Measurements from ENCODE around the gene GABPB2.
"Not testable (repeated sequence)": the region's sequence is repeated elsewhere in the genome, so short reads cannot be mapped to it uniquely, and the experiment has no call there.

Gene GABPB2

DNA sequence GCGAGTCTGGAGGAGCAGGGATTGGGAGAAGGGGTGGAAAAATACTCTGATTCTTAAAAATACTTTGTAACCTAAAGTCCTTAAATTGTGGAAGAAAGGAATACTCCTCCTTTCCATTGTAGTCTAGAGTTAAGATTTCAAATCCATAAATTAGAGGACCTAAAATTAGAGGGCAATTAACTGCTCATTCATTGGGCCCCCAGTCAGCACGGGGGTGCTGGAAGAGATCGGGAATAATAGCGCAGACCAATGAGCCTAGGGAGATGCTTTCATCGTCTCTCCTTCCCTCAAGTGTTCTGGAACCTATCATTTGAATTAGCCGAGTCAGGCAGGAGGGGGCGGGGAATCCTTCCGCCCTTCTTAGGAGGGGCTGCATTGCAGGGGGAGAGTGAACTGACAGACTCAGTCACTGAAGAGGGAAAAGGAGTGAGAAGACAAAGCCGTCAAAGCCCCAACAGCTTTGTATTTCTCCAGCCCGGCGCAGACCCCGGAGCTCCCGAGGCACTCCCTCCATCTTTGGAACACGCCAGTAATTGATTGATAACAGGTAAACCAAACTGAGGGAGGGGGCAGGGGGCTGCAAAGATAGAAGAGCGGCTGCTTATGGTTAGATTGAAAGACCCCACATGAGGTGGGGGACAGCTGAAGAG, 10.4 kb upstream of the GABPB2 start, which contains the start of gene MLLT11:
Gene MLLT11, plus strand, starts transcription at position 391 of the 650 bp plus-strand sequence. CDS start 6,828 bp downstream, outside the sequence.
- no peak for DNase-seq (ENCODE audit: low read depth in 2 of 2)

DNA sequence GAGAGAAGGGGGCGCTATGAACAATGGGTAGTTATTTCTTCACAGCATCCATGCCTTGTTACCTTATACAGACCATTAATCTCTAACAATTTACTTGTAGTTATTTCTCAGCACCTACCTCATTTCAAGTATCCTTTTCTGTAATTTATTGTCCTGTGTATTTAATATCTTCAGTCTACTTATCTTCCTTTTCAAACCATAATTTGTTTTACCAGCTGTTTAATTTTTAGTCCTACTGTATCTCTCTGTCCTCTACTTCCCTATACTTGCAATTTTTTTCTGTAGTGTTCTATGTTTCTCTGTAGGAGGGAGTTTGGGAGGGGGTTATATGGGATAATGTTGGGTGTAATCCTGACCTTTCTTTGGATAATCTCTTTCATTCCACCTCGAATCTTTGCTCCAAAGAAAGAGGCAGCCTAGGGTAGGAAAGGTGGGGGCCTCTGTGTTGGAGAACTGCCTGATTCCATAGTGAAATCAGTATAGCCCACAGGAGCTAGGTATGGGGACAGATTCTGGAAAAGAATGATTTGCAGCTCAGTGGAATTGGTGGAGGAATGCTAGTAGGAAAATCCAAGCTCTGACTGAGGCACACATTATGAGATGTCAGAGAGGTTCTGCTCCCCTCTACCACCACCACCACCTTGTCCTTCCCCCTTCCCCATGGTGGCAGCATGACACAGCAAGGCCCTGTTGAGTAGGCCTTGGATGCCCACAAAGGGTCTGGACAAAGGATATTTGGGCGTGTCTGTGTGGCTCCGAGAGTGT, 9.7 kb upstream of the GABPB2 start:
- no peak for DNase-seq (ENCODE audit: low read depth in 2 of 2)

DNA sequence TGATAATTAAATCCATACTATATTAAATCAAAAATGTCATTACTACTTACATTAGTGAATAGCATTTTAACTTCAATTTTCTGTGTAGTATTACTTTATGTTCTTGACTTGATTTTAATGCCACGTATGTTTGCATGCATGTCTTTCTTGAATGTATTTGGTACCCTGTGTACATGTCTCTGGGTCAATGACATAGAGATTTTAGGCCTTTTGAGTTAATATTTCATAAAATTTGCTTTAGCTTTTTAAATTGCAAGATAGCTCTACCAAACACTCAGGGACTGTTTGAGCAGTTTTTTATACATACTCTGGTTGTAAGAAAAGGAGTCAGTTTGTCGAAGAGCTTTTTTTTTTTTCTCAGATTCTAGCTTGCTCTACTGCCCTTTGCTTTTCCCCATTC, 8.9 kb upstream of the GABPB2 start:
- no peak for DNase-seq (ENCODE audit: low read depth in 2 of 2)

DNA sequence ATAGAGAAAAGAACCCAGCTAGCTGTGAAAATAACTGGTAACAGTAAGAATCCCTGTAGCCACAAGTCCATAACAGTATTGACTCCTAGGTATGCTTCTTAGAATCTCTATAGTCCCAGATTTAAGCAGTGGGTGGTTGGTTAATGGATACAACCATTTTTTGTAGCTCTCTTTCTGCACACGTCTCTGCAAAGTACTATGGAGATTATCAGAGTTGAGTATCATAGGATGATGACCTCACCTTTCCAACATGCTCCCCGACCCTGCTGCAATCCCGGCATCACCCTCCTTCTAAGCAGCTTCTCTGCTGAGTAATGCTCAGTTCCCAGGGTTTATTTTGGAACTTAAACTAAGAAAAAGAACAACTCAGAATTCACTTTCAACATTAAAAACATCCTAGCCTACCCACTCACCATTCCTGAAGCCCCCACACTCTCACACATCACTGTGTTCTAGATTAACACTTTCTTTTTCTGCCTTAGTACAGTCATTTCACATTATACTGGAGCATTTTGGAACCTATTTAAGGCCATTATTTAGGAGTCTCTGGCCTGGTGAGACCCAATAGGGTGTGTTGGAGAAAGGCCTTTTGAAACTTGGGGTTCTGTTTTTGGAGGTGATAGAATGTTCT, 7.7 kb upstream of the GABPB2 start:
- DNase-seq (ENCODE audit: low read depth in 2 of 2), result no peak

DNA sequence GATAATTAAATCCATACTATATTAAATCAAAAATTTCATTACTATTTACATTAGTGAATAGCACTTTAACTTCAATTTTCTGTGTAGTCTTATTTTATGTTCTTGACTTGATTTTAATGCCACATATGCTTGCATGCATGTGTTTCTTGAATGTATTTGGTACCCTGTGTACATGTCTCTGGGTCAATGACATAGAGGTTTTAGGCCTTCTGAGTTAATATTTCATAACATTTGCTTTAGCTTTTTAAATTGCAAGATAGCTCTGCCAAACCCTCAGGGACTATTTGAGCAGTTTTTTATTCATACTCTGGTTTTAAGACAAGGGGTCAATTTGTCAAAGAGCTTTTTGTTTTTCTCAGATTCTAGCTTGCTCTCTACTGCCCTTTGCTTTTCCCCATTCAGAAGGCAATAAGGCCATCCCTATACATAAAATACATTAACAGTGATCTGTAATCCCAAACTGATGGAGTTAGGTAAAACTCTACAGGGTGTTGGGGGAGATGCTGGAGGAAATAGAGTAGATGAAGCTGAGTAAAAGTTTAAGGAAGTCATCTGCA, 5.4 kb upstream of the GABPB2 start:
- no peak for DNase-seq (ENCODE audit: low read depth in 2 of 2)

DNA sequence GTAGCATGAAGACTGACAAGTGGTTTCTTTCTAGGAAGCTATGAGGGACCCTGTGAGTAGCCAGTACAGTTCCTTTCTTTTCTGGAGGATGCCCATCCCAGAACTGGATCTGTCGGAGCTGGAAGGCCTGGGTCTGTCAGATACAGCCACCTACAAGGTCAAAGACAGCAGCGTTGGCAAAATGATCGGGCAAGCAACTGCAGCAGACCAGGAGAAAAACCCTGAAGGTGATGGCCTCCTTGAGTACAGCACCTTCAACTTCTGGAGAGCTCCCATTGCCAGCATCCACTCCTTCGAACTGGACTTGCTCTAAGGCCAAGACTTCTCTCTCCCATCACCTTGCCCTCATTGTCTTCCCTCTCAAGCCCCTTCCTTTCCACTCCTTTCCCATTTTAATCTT, 3.4 kb upstream of the GABPB2 start:
- DNase-seq (ENCODE audit: low read depth in 2 of 2), result no peak

DNA sequence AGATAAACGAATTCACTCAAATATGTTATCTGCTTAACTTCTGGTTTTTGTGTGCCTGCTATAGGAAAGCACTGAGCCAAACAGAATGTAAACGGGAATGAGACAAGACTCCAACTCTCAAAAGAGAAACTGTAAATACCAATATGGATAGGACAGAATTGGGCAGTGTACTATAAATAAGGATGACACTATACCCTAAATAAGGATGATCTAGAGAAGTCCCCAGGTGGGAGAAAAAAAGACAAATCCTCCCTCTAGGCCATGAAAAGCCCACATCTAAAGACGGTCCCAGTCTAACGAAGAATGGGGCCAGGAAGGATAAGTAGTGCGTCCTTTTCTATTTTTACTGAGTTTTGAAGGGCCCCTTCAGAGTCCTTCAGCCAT, 1.5 kb upstream of the GABPB2 start:
- no peak for DNase-seq (ENCODE audit: low read depth in 2 of 2)

DNA sequence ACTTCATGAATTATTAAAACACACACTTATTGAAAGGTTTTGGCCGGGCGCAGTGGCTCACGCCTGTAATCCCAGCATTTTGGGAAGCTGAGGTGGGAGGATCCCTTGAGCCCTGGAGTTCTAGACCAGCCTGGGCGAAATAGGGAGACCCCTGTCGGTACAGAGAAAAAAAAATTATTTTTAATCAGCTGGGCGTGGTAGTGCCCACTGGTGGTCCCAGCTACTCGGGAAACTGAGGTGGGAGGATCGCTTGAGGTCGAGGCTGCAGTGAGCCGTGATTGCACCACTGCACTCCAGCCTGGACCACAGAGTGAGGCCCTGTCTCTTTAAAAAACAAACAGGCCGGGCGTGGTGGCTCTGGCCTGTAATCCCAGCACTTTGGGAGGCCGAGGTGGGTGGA, 1.7 kb downstream of the GABPB2 start:
- DNase-seq (ENCODE audit: low read depth in 2 of 2), result no peak

DNA sequence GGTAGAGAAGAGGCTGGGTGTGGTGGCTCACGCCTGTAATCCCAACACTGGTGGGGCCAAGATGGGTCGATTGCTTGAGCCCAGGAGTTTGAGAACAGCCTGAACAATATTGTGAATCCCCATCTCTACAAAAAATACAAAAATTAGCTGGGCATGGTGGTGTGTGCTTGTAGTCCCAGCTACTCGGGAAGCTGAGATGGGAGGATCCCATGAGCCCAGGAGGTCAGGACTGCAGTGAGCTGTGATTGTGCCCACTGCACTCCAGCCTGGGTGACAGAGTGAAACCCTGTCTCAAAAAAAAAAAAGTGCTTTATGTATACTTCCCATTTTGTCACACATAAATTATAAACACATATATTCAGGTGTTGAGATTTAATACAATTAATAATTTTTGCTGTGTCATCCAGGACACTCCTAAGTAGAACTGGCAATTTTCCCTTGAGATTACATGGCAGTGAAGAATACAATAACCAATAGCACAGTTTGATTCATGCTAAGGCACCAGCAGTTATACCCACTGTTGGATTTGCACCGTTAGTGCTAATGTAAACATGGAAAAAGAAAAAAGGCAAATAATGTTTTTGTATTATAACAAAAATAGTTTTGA, 15.5 kb downstream of the GABPB2 start:
- no peak for DNase-seq (ENCODE audit: low read depth in 2 of 2)

DNA sequence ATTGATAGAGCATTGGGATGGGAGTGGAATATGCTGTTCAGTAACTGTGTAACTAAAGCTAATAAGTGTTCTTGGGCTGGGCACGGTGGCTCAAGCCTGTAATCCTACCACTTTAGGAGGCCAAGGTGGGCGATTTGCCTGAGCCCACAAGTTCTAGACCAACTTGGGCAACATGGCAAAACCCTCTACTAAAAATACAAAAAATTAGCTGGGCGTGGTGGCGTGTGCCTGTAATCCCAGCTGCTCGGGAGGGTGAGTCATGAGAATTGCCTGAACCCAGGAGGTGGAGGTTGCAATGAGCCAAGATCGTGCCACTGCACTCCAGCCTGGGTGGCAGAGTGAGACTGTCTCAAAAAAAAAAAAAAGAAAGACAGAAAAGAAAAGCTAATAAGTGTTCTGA, 26.9 kb downstream of the GABPB2 start:
- not testable (repeated sequence) for DNase-seq (ENCODE audit: low read depth in 2 of 2)

DNA sequence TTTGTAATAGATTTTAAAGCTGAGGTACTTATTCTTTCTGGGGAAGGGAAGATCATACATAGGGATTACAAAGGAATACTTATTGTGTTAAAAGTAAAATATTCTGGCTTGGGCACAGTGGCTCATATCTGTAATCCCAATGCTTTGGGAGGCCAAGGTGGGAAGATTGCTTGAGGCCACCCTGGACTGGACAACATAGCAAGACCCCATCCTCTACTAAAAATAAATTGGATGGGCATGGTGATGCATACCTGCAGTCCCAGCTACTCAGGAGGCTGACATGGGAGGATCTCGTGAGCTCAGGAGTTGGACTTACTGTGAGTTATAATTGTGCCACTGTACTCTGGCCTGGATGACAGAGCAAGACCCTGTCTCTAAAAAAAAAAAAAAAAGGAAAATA, 27.6 kb downstream of the GABPB2 start:
- DNase-seq (ENCODE audit: low read depth in 2 of 2), result no peak

DNA sequence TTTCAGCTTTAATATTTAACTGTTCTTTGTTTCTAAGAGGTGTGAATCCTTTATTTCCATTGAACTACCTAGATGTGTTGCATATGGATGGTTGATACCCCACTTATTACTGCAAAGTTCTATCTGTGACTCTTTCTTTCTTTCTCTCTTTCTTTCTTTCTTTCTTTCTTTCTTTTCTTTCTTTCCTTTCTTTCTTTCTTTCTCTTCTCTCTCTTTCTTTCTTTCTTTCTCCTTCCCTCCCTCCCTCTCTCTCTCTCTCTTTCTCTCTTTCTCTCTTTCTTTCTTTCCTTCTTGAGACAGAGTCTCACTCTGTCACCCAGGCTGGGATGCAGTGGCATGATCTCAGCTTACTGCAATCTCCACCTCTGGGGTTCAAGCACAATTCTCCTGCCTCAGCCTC, 34.1 kb downstream of the GABPB2 start:
- no peak for DNase-seq (ENCODE audit: low read depth in 2 of 2)

DNA sequence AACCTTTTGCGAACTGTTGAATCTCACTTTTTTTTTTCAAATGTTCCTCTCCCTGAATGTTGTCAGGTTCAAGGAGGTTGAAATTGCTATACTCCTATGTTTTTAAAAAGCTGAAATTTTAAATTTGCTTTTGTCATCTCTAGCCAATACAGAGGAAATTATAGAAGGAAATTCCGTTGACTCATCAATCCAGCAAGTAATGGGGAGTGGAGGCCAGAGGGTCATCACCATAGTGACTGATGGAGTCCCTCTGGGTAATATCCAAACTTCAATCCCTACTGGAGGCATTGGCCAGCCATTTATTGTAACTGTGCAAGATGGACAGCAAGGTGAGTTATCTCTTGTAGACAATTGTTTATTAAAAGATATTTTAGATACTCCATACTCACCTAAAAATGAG, 36.3 kb downstream of the GABPB2 start:
- no peak for DNase-seq (ENCODE audit: low read depth in 2 of 2)

DNA sequence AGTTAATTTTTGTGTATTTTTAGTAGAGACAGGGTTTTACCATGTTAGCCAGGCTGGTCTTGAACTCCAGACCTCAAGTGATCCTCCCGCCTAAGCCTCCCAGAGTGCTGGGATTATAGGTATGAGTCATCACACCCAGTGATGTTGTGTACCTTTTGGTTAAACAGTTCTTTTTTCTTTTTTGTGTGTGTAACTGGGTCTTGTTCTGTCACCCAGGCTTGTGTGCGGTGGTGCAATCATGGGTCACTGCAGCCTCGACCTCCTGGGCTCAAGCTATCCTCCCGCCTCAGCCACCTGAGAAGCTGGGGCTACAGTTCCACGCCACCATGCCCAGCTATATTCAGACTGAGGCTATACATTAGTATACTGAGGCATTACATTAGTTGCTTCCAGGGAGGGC, 37.8 kb downstream of the GABPB2 start:
- no peak for DNase-seq (ENCODE audit: low read depth in 2 of 2)

DNA sequence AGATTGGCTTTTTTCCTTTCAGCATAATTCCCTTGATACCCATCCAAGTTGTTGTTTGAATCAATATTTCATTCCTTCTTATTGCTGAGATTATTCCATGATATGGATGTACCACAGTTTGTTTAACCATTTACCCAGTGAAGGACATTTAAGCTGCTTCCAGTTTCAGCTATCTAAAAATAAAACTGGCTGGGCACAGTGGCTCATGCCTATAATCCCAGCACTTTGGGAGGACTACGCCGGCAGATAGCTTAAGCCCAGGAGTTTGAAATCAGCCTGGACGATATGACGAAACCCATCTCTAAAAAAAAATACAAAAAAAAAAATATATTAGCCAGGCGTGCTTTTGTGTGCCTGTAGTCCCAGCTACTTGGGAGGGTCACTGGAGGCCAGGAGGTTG, 43.3 kb downstream of the GABPB2 start:
- DNase-seq (ENCODE audit: low read depth in 2 of 2), result no peak

DNA sequence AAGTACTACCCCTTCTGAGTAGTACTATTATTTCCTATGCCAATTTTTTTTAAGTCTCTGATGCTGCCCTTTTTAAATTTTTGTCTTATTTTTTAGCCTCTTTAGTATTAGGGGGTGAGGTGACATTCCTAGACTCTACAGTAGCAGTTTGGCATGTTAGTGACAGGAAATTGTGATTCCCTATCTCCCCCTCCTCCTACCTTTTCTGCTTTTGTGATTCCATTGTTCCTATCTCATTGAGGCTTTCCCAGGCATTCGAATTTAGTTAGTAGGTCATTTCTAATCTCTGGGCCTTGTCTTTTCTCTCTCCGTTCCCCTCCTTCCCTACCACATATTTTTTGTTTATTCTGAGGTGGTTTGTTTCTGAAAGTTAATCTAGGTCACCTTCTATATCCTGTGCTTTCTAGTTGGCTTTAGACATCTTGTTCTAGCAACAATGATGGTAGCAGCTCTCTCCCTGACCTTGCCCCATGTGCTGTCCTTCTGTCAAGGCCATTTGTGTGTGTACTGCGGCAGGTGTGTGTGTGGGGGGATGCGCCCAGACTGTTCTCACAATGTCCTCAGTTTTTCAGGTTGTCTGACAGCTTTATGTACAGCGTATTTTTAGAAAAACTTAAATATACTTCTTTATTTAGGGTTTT, 54.3 kb downstream of the GABPB2 start:
- no peak for DNase-seq (ENCODE audit: low read depth in 2 of 2)

DNA sequence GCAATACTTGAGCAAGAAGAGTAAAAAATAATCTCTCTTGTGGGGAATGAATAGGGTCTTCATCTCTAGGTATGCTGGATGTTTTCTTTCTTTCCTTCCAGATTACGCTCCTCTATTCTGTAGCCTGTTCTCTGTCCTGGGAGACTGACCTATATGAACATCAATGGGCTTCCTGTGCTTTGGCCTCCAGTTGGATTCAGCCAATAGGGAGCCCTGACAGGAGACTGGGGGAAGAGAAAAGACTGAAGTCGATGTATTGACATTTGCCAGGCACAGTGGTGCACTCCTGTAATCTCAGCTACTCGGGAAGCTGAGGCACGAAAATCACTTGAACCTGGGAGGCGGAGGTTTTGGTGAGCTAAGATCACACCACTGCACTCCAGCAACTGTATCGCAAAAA, 58.2 kb downstream of the GABPB2 start:
- DNase-seq (ENCODE audit: low read depth in 2 of 2), result no peak

DNA sequence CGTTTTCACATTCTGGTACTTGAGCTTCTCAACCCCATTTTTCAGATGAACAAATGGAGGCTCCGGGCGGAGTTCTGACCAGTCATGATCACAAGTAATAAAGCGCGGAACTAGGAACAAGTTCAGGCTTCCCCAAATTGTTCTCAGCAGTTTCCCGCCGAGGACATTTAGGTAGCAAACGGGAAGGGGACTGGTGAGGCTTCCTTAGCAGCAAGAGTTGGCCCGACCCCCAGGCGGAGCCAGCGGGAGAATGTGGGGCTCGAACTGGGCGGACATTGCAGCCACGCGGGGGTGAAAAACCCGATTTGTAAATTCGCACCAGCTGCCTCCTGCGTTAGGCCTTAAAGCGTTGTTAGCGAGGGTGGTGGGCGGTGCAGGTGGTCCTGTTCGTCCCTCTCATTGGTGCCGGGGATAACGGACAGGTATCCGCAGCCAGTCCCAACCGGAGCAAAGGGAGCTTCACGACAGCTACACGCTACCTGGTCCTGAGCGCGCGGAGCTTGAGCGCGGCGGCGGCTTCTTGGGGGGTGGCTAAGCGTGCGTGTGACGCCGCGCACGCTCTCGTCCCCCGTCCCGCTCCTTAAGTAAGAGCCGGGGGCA, 60.5 kb downstream of the GABPB2 start:
- peak; percentile 74 to 76 for DNase-seq (ENCODE audit: low read depth in 2 of 2)

DNA sequence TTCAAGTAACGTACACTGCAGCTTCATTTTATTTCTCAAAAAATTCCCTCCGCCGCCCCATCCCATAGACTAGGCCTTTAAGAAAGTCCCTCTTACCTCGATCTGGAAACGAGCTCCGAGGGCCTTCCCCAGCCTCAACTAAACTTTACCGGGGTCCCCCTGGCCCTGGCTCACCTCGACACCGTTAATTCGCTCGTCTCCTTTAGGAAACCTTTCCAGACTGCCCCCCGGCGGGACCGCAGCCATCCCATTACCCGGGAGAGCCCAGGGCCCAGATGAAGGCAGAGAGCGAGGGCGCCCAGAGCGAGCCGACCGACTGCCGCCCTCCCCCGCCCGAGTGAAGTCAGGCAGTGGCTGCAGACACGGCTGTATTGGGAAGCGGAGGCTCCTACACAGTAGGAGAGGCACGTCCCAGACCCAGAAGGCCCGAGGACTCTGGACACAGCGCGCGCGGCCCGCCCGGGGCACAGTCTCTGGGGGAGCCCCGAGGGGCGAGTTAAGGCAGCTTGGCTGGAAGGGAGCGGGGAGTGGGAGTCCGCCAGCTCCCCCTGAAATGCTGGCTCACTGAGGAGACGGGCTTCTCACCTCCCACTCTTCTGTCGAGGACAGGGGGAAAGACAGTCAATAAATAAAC, 61.3 kb downstream of the GABPB2 start:
- DNase-seq (ENCODE audit: low read depth in 2 of 2), result no peak

DNA sequence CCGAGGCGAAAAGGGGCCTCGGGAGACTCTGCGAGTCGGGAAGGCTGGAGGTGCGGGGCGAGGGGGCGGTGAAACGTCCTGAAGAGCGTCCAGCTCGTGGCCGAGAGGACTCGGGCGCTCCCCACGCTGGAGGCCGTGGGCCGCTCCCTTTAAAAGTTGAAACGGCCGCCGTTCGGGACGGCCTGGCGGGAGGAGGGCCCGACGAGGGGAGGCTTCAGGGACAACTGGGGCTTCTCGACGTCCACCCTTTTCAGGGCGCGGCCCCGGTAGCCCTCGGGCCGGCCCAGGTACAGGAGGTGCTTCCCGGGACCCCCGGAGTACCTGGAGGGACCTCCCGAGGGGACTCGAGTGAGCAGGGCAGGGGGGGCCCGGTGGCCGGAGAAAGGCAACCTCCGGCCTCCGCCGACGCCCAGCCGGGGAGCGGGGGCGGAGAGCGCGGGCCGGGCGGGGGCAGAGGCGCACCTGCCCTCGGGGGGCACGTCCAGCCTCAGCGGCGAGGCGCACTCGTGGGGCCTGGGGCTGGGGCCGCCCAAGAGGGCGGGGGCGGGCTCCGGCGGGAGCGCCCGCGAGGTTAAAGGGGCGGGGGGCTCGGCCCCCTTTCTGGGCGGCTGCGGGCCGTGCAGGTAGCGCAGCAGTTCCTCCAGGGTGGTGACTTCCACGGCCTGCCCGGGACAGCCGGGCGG, 61.9 kb downstream of the GABPB2 start:
- DNase-seq (ENCODE audit: low read depth in 2 of 2), result no peak

Data from stimulated activated CD8-positive, alpha-beta memory T cell treated with anti-CD3 and anti-CD28 coated beads, Interleukin-7, amount 100 ng/mL, for 4 hours (primary cell).